ENCODE measurements around the gene CAMSAP3.
A peak's percentile ranks its signal among the peaks of the same experiment; 100 is the strongest.

CAMSAP3 gene

GRCh38 chr19:7652061-7652641 lies 56.5 kb downstream of the CAMSAP3 start:
- peak; percentile 84 for DNase-seq (ENCODE audit: low read depth)

- no peak for DNase-seq (ENCODE audit: low read depth)
Observed at GRCh38 chr19:7654401-7654800, 58.7 kb downstream of the CAMSAP3 start.

GRCh38 chr19:7655581-7655980 lies 59.9 kb downstream of the CAMSAP3 start:
- DNase-seq (ENCODE audit: low read depth), result no peak

- DNase-seq (ENCODE audit: low read depth), result no peak
Observed at GRCh38 chr19:7657131-7657751, 61.6 kb downstream of the CAMSAP3 start.

GRCh38 chr19:7658219-7658686 lies 62.6 kb downstream of the CAMSAP3 start:
- DNase-seq (ENCODE audit: low read depth), result no peak

- DNase-seq (ENCODE audit: low read depth), result no peak
Observed at GRCh38 chr19:7661744-7662538, 66.3 kb downstream of the CAMSAP3 start.

GRCh38 chr19:7662657-7663056 lies 67.0 kb downstream of the CAMSAP3 start:
- DNase-seq (ENCODE audit: low read depth), result no peak

GRCh38 chr19:7663706-7664105 lies 68.0 kb downstream of the CAMSAP3 start:
- DNase-seq (ENCODE audit: low read depth), result no peak

- no peak for DNase-seq (ENCODE audit: low read depth)
Observed at GRCh38 chr19:7665076-7665475, 69.4 kb downstream of the CAMSAP3 start.

All from activated T-helper 9 cell treated with anti-CD3 and anti-CD28 coated beads, Interleukin-2, amount 50 U/mL, for 16 hours (primary cell).